ENCODE results near the gene KLHL29. TPM values are rescaled to one million over a fixed set of nuclear protein-coding genes. Genes with fewer than 3 reads are reported as not detected.

KLHL29 gene
- polyA plus RNA-seq, 3 donors: 1.4 to 10.2 (median 4.6) TPM

GRCh38 chr2:23509596-23510292 lies 124.8 kb downstream of the KLHL29 start:
- no peak overlapping the region for H3K27ac ChIP-seq (ENCODE audit: low read depth, low read length)
- WGBS, 3 donors: 37 to 76% (median 57%) methylated on average over 9 of the region's 9 CpGs

GRCh38 chr2:23510471-23510870 lies 125.5 kb downstream of the KLHL29 start:
- H3K27ac ChIP-seq (ENCODE audit: low read depth, low read length): no peak overlapping the region
- 80 to 94% (median 90%) methylated on average over 5 of the region's 5 CpGs for WGBS, 3 donors

GRCh38 chr2:23512778-23513177 lies 127.8 kb downstream of the KLHL29 start:
- no peak overlapping the region for H3K27ac ChIP-seq (ENCODE audit: low read depth, low read length)

GRCh38 chr2:23513245-23513871 lies 128.4 kb downstream of the KLHL29 start:
- WGBS, 3 donors: 61 to 72% (median 65%) methylated on average over 15 of the region's 15 CpGs
- H3K27ac ChIP-seq (ENCODE audit: low read depth, low read length): no peak overlapping the region

More at GRCh38 chr2:23512778-23513177, 127.8 kb downstream of the KLHL29 start:
- WGBS, 3 donors: 81 to 88% (median 84%) methylated on average over 8 of the region's 8 CpGs

GRCh38 chr2:23513872-23514793 lies 129.2 kb downstream of the KLHL29 start:
- H3K27ac ChIP-seq (ENCODE audit: low read depth, low read length): no peak overlapping the region
- 68 to 71% (median 70%) methylated on average over 10 of the region's 10 CpGs for WGBS, 3 donors

- H3K27ac ChIP-seq (ENCODE audit: low read depth, low read length): no peak overlapping the region
- 85 to 91% (median 91%) methylated on average over 19 of the region's 19 CpGs for WGBS, 3 donors
Observed at GRCh38 chr2:23516520-23517256, 131.7 kb downstream of the KLHL29 start.

- H3K27ac ChIP-seq (ENCODE audit: low read depth, low read length): no peak overlapping the region
- 87 to 96% (median 89%) methylated on average over 13 of the region's 13 CpGs for WGBS, 3 donors
Observed at GRCh38 chr2:23518481-23519333, 133.7 kb downstream of the KLHL29 start.

GRCh38 chr2:23519334-23519651 lies 134.3 kb downstream of the KLHL29 start:
- H3K27ac ChIP-seq (ENCODE audit: low read depth, low read length): no peak overlapping the region
- WGBS, 3 donors: 80 to 84% (median 83%) methylated on average over 4 of the region's 4 CpGs

- no peak overlapping the region for H3K27ac ChIP-seq (ENCODE audit: low read depth, low read length)
- 60 to 80% (median 72%) methylated on average over 5 of the region's 5 CpGs for WGBS, 3 donors
Observed at GRCh38 chr2:23520256-23520655, 135.3 kb downstream of the KLHL29 start.

GRCh38 chr2:23521060-23521459 lies 136.1 kb downstream of the KLHL29 start:
- 84 to 92% (median 91%) methylated on average over 7 of the region's 7 CpGs for WGBS, 3 donors
- no peak overlapping the region for H3K27ac ChIP-seq (ENCODE audit: low read depth, low read length)

GRCh38 chr2:23522726-23523372 lies 137.9 kb downstream of the KLHL29 start:
- whole genome bisulfite sequencing, 3 donors: 77 to 80% (median 77%) methylated on average over 15 of the region's 15 CpGs
- no peak overlapping the region for H3K27ac ChIP-seq (ENCODE audit: low read depth, low read length)

GRCh38 chr2:23523373-23524260 lies 138.6 kb downstream of the KLHL29 start:
- 56 to 69% (median 64%) methylated on average over 20 of the region's 20 CpGs for WGBS, 3 donors
- H3K27ac ChIP-seq (ENCODE audit: low read depth, low read length): no peak overlapping the region

GRCh38 chr2:23524261-23524706 lies 139.3 kb downstream of the KLHL29 start:
- 66 to 82% (median 78%) methylated on average over 19 of the region's 19 CpGs for WGBS, 3 donors
- peak overlapping the region; percentile 3 for H3K27ac ChIP-seq (ENCODE audit: low read depth, low read length)

- no peak overlapping the region for H3K27ac ChIP-seq (ENCODE audit: low read depth, low read length)
- WGBS, 3 donors: 77 to 92% (median 86%) methylated on average over 16 of the region's 16 CpGs
Observed at GRCh38 chr2:23525137-23525765, 140.3 kb downstream of the KLHL29 start.

- 72 to 82% (median 75%) methylated on average over 17 to 19 of the region's 19 CpGs for WGBS, 3 donors
- H3K27ac ChIP-seq (ENCODE audit: low read depth, low read length): no peak overlapping the region
Observed at GRCh38 chr2:23526114-23526513, 141.1 kb downstream of the KLHL29 start.
